ENCODE results near the gene SP2.

GRCh38 chr17:47952171-47953021 lies 56.4 kb downstream of the SP2 start:
- TF ChIP-seq CTCF (IDR thresholded peaks at IDR 0.05) (no peak), EZH2 (IDR thresholded peaks at IDR 0.05) (no peak), EZH2phosphoT487 (IDR thresholded peaks at IDR 0.05) (no peak)

Measured in neural progenitor cell (in vitro differentiated cells).